PC-3 (cell line): ENCODE results near the gene UBTD1. TPM values are rescaled to one million over a fixed set of nuclear protein-coding genes. Genes with fewer than 3 reads are reported as not detected.

Experiments used
- ATAC-seq: fragments of 200-7000 bp; cut with Tn5 transposase; 2 replicates; pipeline ENCODE4 v1.9.1; 2020; ENCODE audit warnings: mild to moderate bottlenecking, moderate library complexity
- BruUV-seq: library from RNA; stranded (reverse); fragments of 400-500 nt; replicated peaks from 2 replicates; lab custom pipeline; 2021; lab: Mats Ljungman, UMichigan
- CTCF ChIA-PET: fragments of 300-600 bp; sonication (Branson Sonifier 250); formaldehyde crosslinking; loops from one replicate; lab custom pipeline; 2022; ENCODE audit warnings: antibody characterized with exemption; lab: Charles Lee
- POLR2A ChIA-PET: fragments of 300-600 bp; sonication (Branson Sonifier 250); formaldehyde crosslinking; loops from one replicate; lab custom pipeline; 2022; ENCODE audit warnings: antibody characterized with exemption; ENCODE audit not compliant: unreplicated experiment; lab: Charles Lee
- DNase-seq: peaks from one replicate; pipeline ENCODE4 v3.0.0-alpha.2; 2015
- H2AFZ ChIP-seq: fragments of 300-600 bp; sonication (generic); 2 replicates; pipeline ENCODE4 v1.6.0; 2016; ENCODE audit warnings: antibody characterized with exemption, low read length
- H3F3A ChIP-seq: fragments of 300-600 bp; sonication (generic); one replicate; pipeline ENCODE4 v1.6.0; 2017; ENCODE audit warnings: antibody characterized with exemption, low read length, control low read depth, mild to moderate bottlenecking; ENCODE audit not compliant: unreplicated experiment
- H3K27ac ChIP-seq: fragments of 300-600 bp; sonication (generic); 2 replicates; pipeline ENCODE4 v1.5.1; 2016; ENCODE audit warnings: mild to moderate bottlenecking, low read length
- H3K27me3 ChIP-seq: fragments of 300-600 bp; sonication (generic); 2 replicates; pipeline ENCODE4 v1.6.1; 2016; ENCODE audit warnings: low read length, mixed read lengths
- H3K36me3 ChIP-seq: fragments of 300-600 bp; sonication (generic); 2 replicates; pipeline ENCODE4 v1.6.1; 2016; ENCODE audit warnings: low read depth, mixed run types, low read length, mixed read lengths
- H3K4me1 ChIP-seq: fragments of 300-600 bp; sonication (generic); 2 replicates; pipeline ENCODE4 v1.5.1; 2016; ENCODE audit warnings: low read length; ENCODE audit not compliant: insufficient read depth
- H3K4me2 ChIP-seq: fragments of 300-600 bp; sonication (generic); 2 replicates; pipeline ENCODE4 v1.6.0; 2016; ENCODE audit warnings: low read length
- H3K4me3 ChIP-seq: fragments of 300-600 bp; sonication (generic); 2 replicates; pipeline ENCODE4 v1.5.1; 2016; ENCODE audit warnings: mild to moderate bottlenecking, low read length, mixed read lengths
- H3K79me2 ChIP-seq: fragments of 300-600 bp; sonication (generic); 2 replicates; pipeline ENCODE4 v1.6.1; 2017; ENCODE audit warnings: low read length, mixed read lengths
- H3K9ac ChIP-seq: fragments of 300-600 bp; sonication (generic); 2 replicates; pipeline ENCODE4 v1.6.0; 2016; ENCODE audit warnings: mild to moderate bottlenecking, low read length
- H3K9me2 ChIP-seq: fragments of 300-600 bp; sonication (generic); replicated peaks from 2 replicates; pipeline ENCODE4 v1.6.1; 2016; ENCODE audit warnings: mixed run types, low read length, mixed read lengths
- H3K9me3 ChIP-seq: fragments of 300-600 bp; sonication (generic); 2 replicates; pipeline ENCODE4 v1.6.1; 2016; ENCODE audit warnings: low read length, mixed read lengths
- H4K20me1 ChIP-seq: fragments of 300-600 bp; sonication (generic); 2 replicates; pipeline ENCODE4 v1.6.1; 2016; ENCODE audit warnings: low read length, mixed read lengths
- EZH2 ChIP-seq: fragments of 300-600 bp; sonication (generic); IDR thresholded peaks from one replicate; pipeline ENCODE4 v1.6.1; 2017; ENCODE audit warnings: antibody characterized with exemption, mild to moderate bottlenecking, low read length; ENCODE audit not compliant: unreplicated experiment
- EZH2phosphoT487 ChIP-seq: fragments of 300-600 bp; sonication (generic); IDR thresholded peaks from 2 replicates; pipeline ENCODE4 v1.6.1; 2018; ENCODE audit warnings: mild to moderate bottlenecking, antibody characterized with exemption, low read length, borderline replicate concordance
- intact Hi-C: fragments of 100-400 bp; cut with micrococcal nuclease; formaldehyde crosslinking; loops from 2 replicates; pipeline ENCODE4 v1.9.0; 2023
- total RNA-seq: library from RNA; depleted of rRNA; stranded (reverse); fragments of >200 nt; gene quantifications from 2 replicates; pipeline ENCODE4 v1.2.3, GENCODE V29; 2014
- TF ChIP-seq, protein P1 (sequence below): fragments of 300-600 bp; sonication (generic); conservative IDR thresholded peaks from 2 replicates; pipeline ENCODE4 v1.5.1; 2017; ENCODE audit warnings: antibody characterized with exemption, low read depth, mild to moderate bottlenecking, low read length

Gene UBTD1
- total RNA-seq, 1 experiment from 2014 or later: 18.5 TPM

DNA sequence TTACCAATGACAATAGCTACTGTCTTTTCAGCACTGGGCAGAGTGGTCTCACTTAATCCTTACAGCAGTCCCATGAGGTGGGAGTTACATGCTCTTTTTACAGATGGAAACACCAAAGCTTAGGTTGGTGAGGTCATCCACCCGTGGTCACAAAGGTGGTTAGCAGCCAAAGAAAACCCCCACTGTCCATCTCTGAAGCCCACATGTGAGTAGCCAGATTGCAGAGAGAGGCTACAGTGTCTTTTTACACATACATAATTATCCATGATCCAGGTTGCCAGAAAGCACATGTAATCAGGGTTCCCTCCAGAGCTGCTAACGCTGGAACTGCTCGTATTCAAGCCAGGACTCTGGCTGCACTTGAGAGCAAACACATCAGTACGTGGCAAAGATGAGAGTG, 49.2 kb downstream of the UBTD1 start:
- intact Hi-C loops: no loop called here
- TF ChIP-seq EZH2phosphoT487: no peak
- no peaks in the 10 kb centered on the region for H3K36me3 ChIP-seq
- H2AFZ ChIP-seq: no peak overlapping the region
- no peak overlapping the region for H3K4me2 ChIP-seq
- H3K4me3 ChIP-seq: no peak overlapping the region
- no peak overlapping the region for H3K27ac ChIP-seq
- no peaks in the 10 kb centered on the region for H3F3A ChIP-seq
- BruUV-seq: no TSS peak
- no peaks in the 10 kb centered on the region for H3K27me3 ChIP-seq
- DNase-seq (no peak), ATAC-seq (no peak)
- H3K4me1 ChIP-seq: peaks cover 10% of the 10 kb centered on the region
- 0 out of 2 replicates have a peak, but pooled peaks cover 3% of the 10 kb centered on the region for H3K79me2 ChIP-seq
- H3K9me2 ChIP-seq: no peaks in the 10 kb centered on the region
- H3K9me3 ChIP-seq: no peaks in the 10 kb centered on the region
- ChIA-PET POLR2A (no interaction called here), CTCF (no interaction called here)
- no peaks in the 10 kb centered on the region for H4K20me1 ChIP-seq
- H3K9ac ChIP-seq: no peak overlapping the region

GRCh38 chr10:97548828-97549455, 50.2 kb downstream of the UBTD1 start:
- no peak for DNase-seq
- CTCF ChIA-PET: no interaction called here
- Histone ChIP-seq H4K20me1 (no peaks in the 10 kb centered on the region), H3K4me1 (peaks cover 7% of the 10 kb centered on the region), H3K4me2 (no peak overlapping the region), H3K27ac (no peak overlapping the region), H3K9me3 (no peaks in the 10 kb centered on the region), H3K36me3 (no peaks in the 10 kb centered on the region), H2AFZ (no peak overlapping the region), H3F3A (no peaks in the 10 kb centered on the region), H3K9ac (no peak overlapping the region), H3K27me3 (no peaks in the 10 kb centered on the region), H3K4me3 (no peak overlapping the region), H3K79me2 (no peaks in the 10 kb centered on the region), H3K9me2 (no peaks in the 10 kb centered on the region)
- intact Hi-C loops: no loop called here
- TF ChIP-seq EZH2: no peak
- TF ChIP-seq, protein P1, sequence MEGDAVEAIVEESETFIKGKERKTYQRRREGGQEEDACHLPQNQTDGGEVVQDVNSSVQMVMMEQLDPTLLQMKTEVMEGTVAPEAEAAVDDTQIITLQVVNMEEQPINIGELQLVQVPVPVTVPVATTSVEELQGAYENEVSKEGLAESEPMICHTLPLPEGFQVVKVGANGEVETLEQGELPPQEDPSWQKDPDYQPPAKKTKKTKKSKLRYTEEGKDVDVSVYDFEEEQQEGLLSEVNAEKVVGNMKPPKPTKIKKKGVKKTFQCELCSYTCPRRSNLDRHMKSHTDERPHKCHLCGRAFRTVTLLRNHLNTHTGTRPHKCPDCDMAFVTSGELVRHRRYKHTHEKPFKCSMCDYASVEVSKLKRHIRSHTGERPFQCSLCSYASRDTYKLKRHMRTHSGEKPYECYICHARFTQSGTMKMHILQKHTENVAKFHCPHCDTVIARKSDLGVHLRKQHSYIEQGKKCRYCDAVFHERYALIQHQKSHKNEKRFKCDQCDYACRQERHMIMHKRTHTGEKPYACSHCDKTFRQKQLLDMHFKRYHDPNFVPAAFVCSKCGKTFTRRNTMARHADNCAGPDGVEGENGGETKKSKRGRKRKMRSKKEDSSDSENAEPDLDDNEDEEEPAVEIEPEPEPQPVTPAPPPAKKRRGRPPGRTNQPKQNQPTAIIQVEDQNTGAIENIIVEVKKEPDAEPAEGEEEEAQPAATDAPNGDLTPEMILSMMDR: no peak
- no peak for TF ChIP-seq EZH2phosphoT487
- BruUV-seq: no TSS peak
- ATAC-seq: no peak
- POLR2A ChIA-PET: no interaction called here

- Histone ChIP-seq H4K20me1 (no peaks in the 10 kb centered on the region), H3F3A (no peaks in the 10 kb centered on the region), H3K27me3 (no peaks in the 10 kb centered on the region), H2AFZ (no peak overlapping the region), H3K4me3 (no peak overlapping the region), H3K36me3 (no peaks in the 10 kb centered on the region), H3K79me2 (no peaks in the 10 kb centered on the region), H3K9me2 (no peaks in the 10 kb centered on the region), H3K4me2 (no peak overlapping the region), H3K9me3 (no peaks in the 10 kb centered on the region), H3K27ac (no peak overlapping the region), H3K9ac (no peak overlapping the region), H3K4me1 (peaks cover 7% of the 10 kb centered on the region)
- POLR2A ChIA-PET: no interaction called here
- intact Hi-C loops: loop anchor here (10.0 kb wide), 1 partner anchor 65 kb away; no protein-coding TSS in a partner anchor
- no peak for ATAC-seq
- no peak for DNase-seq
- no TSS peak for BruUV-seq
- CTCF ChIA-PET: no interaction called here
- TF ChIP-seq, protein P1: no peak
- TF ChIP-seq EZH2 (no peak), EZH2phosphoT487 (no peak)
Measured at GRCh38 chr10:97549587-97550322, 51.0 kb downstream of the UBTD1 start.
